B cell (primary cell): ENCODE data around the gene TSPAN31.

ENCODE experiments used
- EZH2 ChIP-seq: IDR thresholded peaks from 2 replicates; pipeline ENCODE4 v1.6.1; 2012; ENCODE audit warnings: borderline replicate concordance, low read depth, mild to moderate bottlenecking, moderate library complexity, low read length; ENCODE audit not compliant: insufficient read depth, poor library complexity, severe bottlenecking
- TF ChIP-seq, protein P1 (sequence below): fragments of 200-600 bp; IDR thresholded peaks from one replicate; pipeline ENCODE4 v1.8.0; 2022; ENCODE audit warnings: antibody characterized with exemption, mild to moderate bottlenecking

DNA sequence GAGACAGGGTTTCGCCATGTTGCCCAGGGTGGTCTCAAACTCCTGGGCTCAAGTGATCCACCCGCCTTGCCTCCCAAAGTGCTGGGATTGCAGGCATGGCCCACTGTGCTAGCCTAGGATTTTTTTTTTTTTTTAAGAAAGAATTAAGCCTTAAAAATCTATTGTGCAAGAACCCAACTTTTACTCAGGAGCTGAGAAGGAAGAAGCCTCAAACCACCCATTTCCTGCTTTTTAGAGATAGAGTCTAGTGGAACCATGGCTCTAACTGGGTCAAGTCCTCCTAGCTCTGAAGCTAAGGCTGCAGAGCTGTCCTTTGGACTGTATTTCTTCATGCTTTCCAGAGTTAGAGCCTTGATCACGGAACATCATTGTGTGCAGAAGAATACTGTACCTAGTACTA lies 36.4 kb downstream of the TSPAN31 start:
- no peak for TF ChIP-seq EZH2
- TF ChIP-seq, protein P1, sequence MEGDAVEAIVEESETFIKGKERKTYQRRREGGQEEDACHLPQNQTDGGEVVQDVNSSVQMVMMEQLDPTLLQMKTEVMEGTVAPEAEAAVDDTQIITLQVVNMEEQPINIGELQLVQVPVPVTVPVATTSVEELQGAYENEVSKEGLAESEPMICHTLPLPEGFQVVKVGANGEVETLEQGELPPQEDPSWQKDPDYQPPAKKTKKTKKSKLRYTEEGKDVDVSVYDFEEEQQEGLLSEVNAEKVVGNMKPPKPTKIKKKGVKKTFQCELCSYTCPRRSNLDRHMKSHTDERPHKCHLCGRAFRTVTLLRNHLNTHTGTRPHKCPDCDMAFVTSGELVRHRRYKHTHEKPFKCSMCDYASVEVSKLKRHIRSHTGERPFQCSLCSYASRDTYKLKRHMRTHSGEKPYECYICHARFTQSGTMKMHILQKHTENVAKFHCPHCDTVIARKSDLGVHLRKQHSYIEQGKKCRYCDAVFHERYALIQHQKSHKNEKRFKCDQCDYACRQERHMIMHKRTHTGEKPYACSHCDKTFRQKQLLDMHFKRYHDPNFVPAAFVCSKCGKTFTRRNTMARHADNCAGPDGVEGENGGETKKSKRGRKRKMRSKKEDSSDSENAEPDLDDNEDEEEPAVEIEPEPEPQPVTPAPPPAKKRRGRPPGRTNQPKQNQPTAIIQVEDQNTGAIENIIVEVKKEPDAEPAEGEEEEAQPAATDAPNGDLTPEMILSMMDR: no peak
